HG02759 (cell line): ENCODE results near the gene GDPD4.

Source experiments
- ATAC-seq: cut with Tn5 transposase; IDR thresholded peaks from one replicate; pipeline ENCODE4 v1.9.1; 2021; ENCODE audit warnings: mild to moderate bottlenecking, moderate library complexity; ENCODE audit not compliant: unreplicated experiment

GDPD4 gene

GRCh38 chr11:77191823-77192495 lies 109.5 kb downstream of the GDPD4 start:
- ATAC-seq = peak; percentile 47

- ATAC-seq = no peak
Measured at GRCh38 chr11:77191429-77191822, 110.1 kb downstream of the GDPD4 start.

GRCh38 chr11:77190331-77191075 lies 111.0 kb downstream of the GDPD4 start:
- no peak for ATAC-seq

GRCh38 chr11:77189588-77190210 lies 111.8 kb downstream of the GDPD4 start:
- no peak for ATAC-seq

- ATAC-seq = no peak
Measured at GRCh38 chr11:77188633-77189491, 112.6 kb downstream of the GDPD4 start.

GRCh38 chr11:77187776-77188632 lies 113.5 kb downstream of the GDPD4 start:
- peak; percentile 52 for ATAC-seq

GRCh38 chr11:77187111-77187750 lies 114.3 kb downstream of the GDPD4 start:
- no peak for ATAC-seq

GRCh38 chr11:77186302-77186701 lies 115.2 kb downstream of the GDPD4 start:
- no peak for ATAC-seq

GRCh38 chr11:77184136-77184860 lies 117.2 kb downstream of the GDPD4 start:
- ATAC-seq = no peak

GRCh38 chr11:77183431-77183984 lies 118.0 kb downstream of the GDPD4 start:
- no peak for ATAC-seq

- no peak for ATAC-seq
Measured at GRCh38 chr11:77182542-77183430, 118.7 kb downstream of the GDPD4 start.

GRCh38 chr11:77181799-77182541 lies 119.5 kb downstream of the GDPD4 start:
- no peak for ATAC-seq

GRCh38 chr11:77181226-77181625 lies 120.3 kb downstream of the GDPD4 start:
- no peak for ATAC-seq

- ATAC-seq = no peak
Measured at GRCh38 chr11:77180346-77180745, 121.1 kb downstream of the GDPD4 start.

GRCh38 chr11:77179681-77180080 lies 121.8 kb downstream of the GDPD4 start:
- ATAC-seq = no peak

- ATAC-seq = no peak
Measured at GRCh38 chr11:77179048-77179447, 122.4 kb downstream of the GDPD4 start.

GRCh38 chr11:77178150-77178549 lies 123.3 kb downstream of the GDPD4 start:
- no peak for ATAC-seq
